Endothelial cell of umbilical vein (primary cell): ENCODE measurements around the gene NAP1L5. TPM values are rescaled to one million over a fixed set of nuclear protein-coding genes. Genes with fewer than 3 reads are reported as not detected.

Experiments
- BruUV-seq: library from RNA; stranded (reverse); fragments of 400-500 nt; replicated peaks from 2 replicates; lab custom pipeline; 2021; lab: Mats Ljungman, UMichigan
- CTCF ChIA-PET: fragments of 300-600, 350-600 bp; sonication (Branson Sonifier 250); formaldehyde crosslinking; loops from one replicate; lab custom pipeline; 2021; ENCODE audit warnings: antibody characterized with exemption, inconsistent platforms; lab: Charles Lee
- POLR2A ChIA-PET: fragments of 300-600, 350-600 bp; sonication (Branson Sonifier 250); formaldehyde crosslinking; loops from one replicate; lab custom pipeline; 2021; ENCODE audit warnings: antibody characterized with exemption, inconsistent platforms; lab: Charles Lee
- DNase-seq: peaks from one replicate; pipeline ENCODE4 v3.0.0-alpha.2; 2011; ENCODE audit warnings: low read depth, low spot score
- FAIRE-seq: peaks from 2 replicates; lab custom pipeline; 2011; peaks lifted over from hg19 to GRCh38; lab: Jason Lieb, UNC
- H2AFZ ChIP-seq: 2 replicates; pipeline ENCODE4 v1.6.0; 2012; ENCODE audit warnings: low read depth, low read length, control low read depth, inconsistent platforms
- H3K27ac ChIP-seq: 2 replicates; pipeline ENCODE4 v1.5.1; 2011; ENCODE audit warnings: low read depth, mild to moderate bottlenecking, control low read depth, low read length, moderate library complexity; ENCODE audit not compliant: insufficient read depth
- H3K27me3 ChIP-seq, 2 experiments: 2 replicates each; pipeline versions ENCODE4 v1.6.0 to v1.6.1; 2011; ENCODE audit warnings: low read length in 2 of 2, mixed read lengths in 1 of 2; ENCODE audit not compliant: control insufficient read depth in 2 of 2, insufficient read depth in 2 of 2
- H3K36me3 ChIP-seq, 2 experiments: 2 replicates in 1 of 2; 3 replicates in 1 of 2; pipeline ENCODE4 v1.5.1; 2011; ENCODE audit warnings: low read length in 2 of 2, mild to moderate bottlenecking in 1 of 2, moderate library complexity in 1 of 2; ENCODE audit not compliant: control insufficient read depth in 2 of 2, insufficient read depth in 2 of 2; ENCODE audit errors: extremely low read depth in 1 of 2
- H3K4me1 ChIP-seq: 3 replicates; pipeline ENCODE4 v1.5.1; 2011; ENCODE audit warnings: mild to moderate bottlenecking, low read length; ENCODE audit not compliant: control insufficient read depth, insufficient read depth; ENCODE audit errors: extremely low read depth
- H3K4me2 ChIP-seq: 2 replicates; pipeline ENCODE4 v1.6.1; 2011; ENCODE audit warnings: low read length, control low read depth, mixed read lengths; ENCODE audit not compliant: insufficient read depth
- H3K4me3 ChIP-seq, 3 experiments: fragments of 200-600 bp in 1 of 3; sonication (generic), shearing (Covaris generic) in 1 of 3; replicated peaks in 1 of 3; 2 replicates each; pipeline ENCODE4 v1.5.1; 2011 to 2016; ENCODE audit warnings: control low read depth in 3 of 3, low read length in 3 of 3, mild to moderate bottlenecking in 2 of 3, inconsistent platforms in 1 of 3, low read depth in 1 of 3, moderate library complexity in 1 of 3; ENCODE audit not compliant: insufficient read depth in 1 of 3
- H3K79me2 ChIP-seq: 2 replicates; pipeline ENCODE4 v1.6.0; 2012; ENCODE audit warnings: low read length, inconsistent platforms; ENCODE audit not compliant: control insufficient read depth, insufficient read depth
- H3K9ac ChIP-seq: replicated peaks from 2 replicates; pipeline ENCODE3; 2011; ENCODE audit warnings: low read length, control low read depth; ENCODE audit not compliant: insufficient read depth; ENCODE audit errors: extremely low read depth
- H3K9me1 ChIP-seq: replicated peaks from 3 replicates; pipeline ENCODE4 v1.6.0; 2011; ENCODE audit warnings: mild to moderate bottlenecking, low read length; ENCODE audit not compliant: control insufficient read depth, insufficient read depth; ENCODE audit errors: extremely low read depth
- H3K9me3 ChIP-seq: replicated peaks from 2 replicates; pipeline ENCODE4 v1.5.1; 2012; ENCODE audit warnings: low read length, inconsistent platforms; ENCODE audit not compliant: control insufficient read depth, insufficient read depth
- H4K20me1 ChIP-seq: replicated peaks from 2 replicates; pipeline ENCODE3; 2011; ENCODE audit warnings: mild to moderate bottlenecking, low read length; ENCODE audit not compliant: control insufficient read depth, insufficient read depth; ENCODE audit errors: extremely low read depth
- CTCF ChIP-seq, 2 donors: IDR thresholded peaks; 1 replicate in 1 of 2; 2 replicates in 1 of 2; pipeline ENCODE4 v1.5.1; 2011; ENCODE audit warnings: low read length in 2 of 2, mild to moderate bottlenecking in 2 of 2, moderate library complexity in 2 of 2, control low read depth in 1 of 2, inconsistent platforms in 1 of 2, low read depth in 1 of 2; ENCODE audit not compliant: insufficient read depth in 1 of 2; ENCODE audit errors: extremely low read depth in 1 of 2
- GATA2 ChIP-seq: IDR thresholded peaks from 2 replicates; pipeline ENCODE4 v1.7.0; 2011; ENCODE audit warnings: low read depth, mild to moderate bottlenecking, moderate library complexity, mixed read lengths, low read length; ENCODE audit not compliant: insufficient read length, insufficient read depth
- MAX ChIP-seq: IDR thresholded peaks from 2 replicates; pipeline ENCODE4 v1.6.1; 2011; ENCODE audit not compliant: insufficient read depth, insufficient read length
- POLR2AphosphoS5 ChIP-seq: IDR thresholded peaks from 2 replicates; pipeline ENCODE4 v1.6.1; 2012; ENCODE audit warnings: low read depth, mild to moderate bottlenecking, control low read depth, low read length, moderate library complexity; ENCODE audit not compliant: insufficient read depth
- dilution Hi-C: fragments of 300-500 bp; cut with MboI; formaldehyde crosslinking; loops from one replicate; pipeline ENCODE4 v1.15.0; 2019; ENCODE audit warnings: low sequenced_read_pairs; ENCODE audit not compliant: extremely low pct_ligation_motif_present
- intact Hi-C: fragments of 100-400 bp; cut with micrococcal nuclease; formaldehyde crosslinking; loops from one replicate; pipeline ENCODE4 v1.10.0; 2022
- polyA plus RNA-seq, 4 experiments: library from polyadenylated mRNA; depleted of rRNA in 3 of 4; stranded (reverse) in 3 of 4; unstranded in 1 of 4; fragments of >200 nt; gene quantifications; 2 replicates each; pipeline versions ENCODE4 v1.2.1 to v1.2.3, GENCODE V29; 2011 to 2012; ENCODE audit warnings: missing spikeins in 1 of 4
- total RNA-seq: library from RNA; stranded (reverse); gene quantifications from 2 replicates; pipeline ENCODE4 v1.2.3, GENCODE V29; 2021

NAP1L5 gene
- total and polyA plus RNA-seq, 2 donors (not counting 3 experiments of a cell fraction or from before 2014, with no cell fraction given), result 3.4 to 6.1 TPM

- Histone ChIP-seq H3K27me3 (no peaks in the 10 kb centered on the region), H3K9me1 (no peaks in the 10 kb centered on the region), H3K27ac (no peak overlapping the region), H3K9me3 (no peaks in the 10 kb centered on the region), H2AFZ (peak overlapping the region; percentile 50), H3K36me3 (no peaks in the 10 kb centered on the region), H3K9ac (no peak overlapping the region), H3K4me1 (no peaks in the 10 kb centered on the region), H3K4me2 (no peak overlapping the region), H3K79me2 (no peaks in the 10 kb centered on the region), H4K20me1 (no peaks in the 10 kb centered on the region), H3K4me3 (no peak overlapping the region)
- peak; percentile 67 for DNase-seq
- CTCF ChIA-PET, result interaction anchor here (0.6 to 6.7 kb wide), 24 partner anchors 10 to 316 kb away, joined by 3 to 75 read pairs (median 5); no protein-coding TSS in a partner anchor
- intact Hi-C loops, result loop anchor here (1.0 kb wide), 3 partner anchors 85 to 318 kb away; no protein-coding TSS in a partner anchor
- no TSS peak for BruUV-seq
- POLR2A ChIA-PET, result no interaction called here
- peak; percentile 32 to 58 for TF ChIP-seq CTCF (IDR thresholded peaks at IDR 0.05; ENCODE audit: extremely low read depth in 1 of 2, insufficient read depth in 1 of 2, low read depth in 1 of 2, low read length in 2 of 2)
- no peak for TF ChIP-seq MAX
- dilution Hi-C loops, result no loop called here
- peak; percentile 12 for FAIRE-seq
These were observed 8.9 kb upstream of the NAP1L5 start for GRCh38 chr4:88706574-88706973.

- Histone ChIP-seq H3K4me1 (no peaks in the 10 kb centered on the region), H3K9ac (no peak overlapping the region), H2AFZ (no peak overlapping the region), H3K9me1 (no peaks in the 10 kb centered on the region), H3K27ac (no peak overlapping the region), H4K20me1 (no peaks in the 10 kb centered on the region), H3K4me2 (no peak overlapping the region), H3K36me3 (no peaks in the 10 kb centered on the region), H3K4me3 (no peak overlapping the region), H3K79me2 (no peaks in the 10 kb centered on the region), H3K27me3 (no peaks in the 10 kb centered on the region), H3K9me3 (no peaks in the 10 kb centered on the region)
- no TSS peak for BruUV-seq
- FAIRE-seq (peak; percentile 46), DNase-seq (peak; percentile 35)
- TF ChIP-seq GATA2 (no peak), POLR2AphosphoS5 (no peak), CTCF (IDR thresholded peaks at IDR 0.05; ENCODE audit: extremely low read depth in 1 of 2, insufficient read depth in 1 of 2, low read depth in 1 of 2, low read length in 2 of 2) (no peak), MAX (no peak)
- intact Hi-C loops (loop anchor here (1.0 kb wide), 3 partner anchors 85 to 318 kb away; no protein-coding TSS in a partner anchor), dilution Hi-C loops (no loop called here)
- ChIA-PET CTCF (interaction anchor here (0.7 to 6.7 kb wide), 19 partner anchors 10 to 317 kb away, joined by 3 to 75 read pairs (median 5); no protein-coding TSS in a partner anchor), POLR2A (interaction anchor here (0.6 kb wide), 1 partner anchor 318 kb away, joined by 3 read pairs; no protein-coding TSS in a partner anchor)
These were observed 8.3 kb upstream of the NAP1L5 start for GRCh38 chr4:88705805-88706492.
